Measurements from ENCODE around the gene KAT14. TPM values are rescaled to one million over a fixed set of nuclear protein-coding genes. Genes with fewer than 3 reads are reported as not detected.

KAT14 gene
- polyA plus RNA-seq, 1 donor (not counting 4 experiments of a cell fraction or from before 2014, with no cell fraction given) = 9.8 TPM

DNA sequence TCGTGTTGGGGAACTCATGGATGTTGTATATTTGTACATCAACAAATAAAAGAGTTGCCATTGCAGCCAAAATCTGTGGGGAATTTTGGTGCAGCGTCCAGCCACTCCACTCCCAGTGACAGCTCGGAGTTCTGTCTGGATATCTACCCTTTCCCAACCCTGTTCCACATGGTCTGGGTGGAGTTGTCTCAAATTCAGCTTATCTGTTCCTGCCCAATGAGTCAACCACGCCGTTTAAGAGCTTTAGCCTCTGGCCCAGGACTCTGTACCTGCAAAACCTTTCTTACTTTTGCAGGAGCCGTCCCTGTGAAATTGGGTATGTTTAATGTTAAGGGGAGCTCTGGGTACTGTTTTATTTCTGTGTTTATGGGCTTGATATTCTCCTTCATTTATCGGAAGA lies 46.0 kb upstream of the KAT14 start:
- Histone ChIP-seq H3K9me3 (ENCODE audit: control insufficient read depth, low read depth, low read length) (no peaks in the 10 kb centered on the region), H3K79me2 (ENCODE audit: control insufficient read depth, insufficient read depth, low read length) (no peaks in the 10 kb centered on the region), H3K36me3 (ENCODE audit: control insufficient read depth in 2 of 2, extremely low read depth in 1 of 2, insufficient read depth in 2 of 2, low read length in 2 of 2) (no peaks in the 10 kb centered on the region), H3K4me3 (ENCODE audit: control insufficient read depth in 2 of 3, extremely low read depth in 1 of 3, insufficient read depth in 2 of 3, low read depth in 1 of 3, low read length in 3 of 3) (no peak overlapping the region), H3K4me1 (ENCODE audit: control insufficient read depth, extremely low read depth, insufficient read depth, low read length) (no peaks in the 10 kb centered on the region), H3K4me2 (ENCODE audit: control insufficient read depth, extremely low read depth, insufficient read depth, low read depth, low read length) (no peak overlapping the region), H3K27ac (ENCODE audit: control insufficient read depth, insufficient read depth, low read length) (no peak overlapping the region), H3K9ac (ENCODE audit: control insufficient read depth, extremely low read depth, insufficient read depth, low read length) (no peak overlapping the region), H3K27me3 (ENCODE audit: control insufficient read depth, extremely low read depth, insufficient read depth, low read length) (no peaks in the 10 kb centered on the region), H3K9me1 (ENCODE audit: control insufficient read depth, extremely low read depth, insufficient read depth, low read length) (no peaks in the 10 kb centered on the region), H4K20me1 (ENCODE audit: control insufficient read depth, extremely low read depth, insufficient read depth, low read length) (no peaks in the 10 kb centered on the region), H2AFZ (ENCODE audit: control insufficient read depth, low read length) (no peak overlapping the region)
- dilution Hi-C loops (cut with MboI; ENCODE audit: extremely low pct_ligation_motif_present, low sequenced_read_pairs) = no loop called here
- FAIRE-seq = no peak
- DNase-seq (ENCODE audit: low read depth, low spot score) = no peak
- TF ChIP-seq, protein P1, sequence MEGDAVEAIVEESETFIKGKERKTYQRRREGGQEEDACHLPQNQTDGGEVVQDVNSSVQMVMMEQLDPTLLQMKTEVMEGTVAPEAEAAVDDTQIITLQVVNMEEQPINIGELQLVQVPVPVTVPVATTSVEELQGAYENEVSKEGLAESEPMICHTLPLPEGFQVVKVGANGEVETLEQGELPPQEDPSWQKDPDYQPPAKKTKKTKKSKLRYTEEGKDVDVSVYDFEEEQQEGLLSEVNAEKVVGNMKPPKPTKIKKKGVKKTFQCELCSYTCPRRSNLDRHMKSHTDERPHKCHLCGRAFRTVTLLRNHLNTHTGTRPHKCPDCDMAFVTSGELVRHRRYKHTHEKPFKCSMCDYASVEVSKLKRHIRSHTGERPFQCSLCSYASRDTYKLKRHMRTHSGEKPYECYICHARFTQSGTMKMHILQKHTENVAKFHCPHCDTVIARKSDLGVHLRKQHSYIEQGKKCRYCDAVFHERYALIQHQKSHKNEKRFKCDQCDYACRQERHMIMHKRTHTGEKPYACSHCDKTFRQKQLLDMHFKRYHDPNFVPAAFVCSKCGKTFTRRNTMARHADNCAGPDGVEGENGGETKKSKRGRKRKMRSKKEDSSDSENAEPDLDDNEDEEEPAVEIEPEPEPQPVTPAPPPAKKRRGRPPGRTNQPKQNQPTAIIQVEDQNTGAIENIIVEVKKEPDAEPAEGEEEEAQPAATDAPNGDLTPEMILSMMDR (optimal IDR thresholded peaks at IDR 0.05 in 1 of 3, IDR thresholded peaks at IDR 0.05 in 1 of 3, conservative IDR thresholded peaks at IDR 0.05 in 1 of 3; ENCODE audit: extremely low read depth in 1 of 3, insufficient read depth in 2 of 3, low read length in 3 of 3) = no peak
- no peak for TF ChIP-seq EZH2 (IDR thresholded peaks at IDR 0.05; ENCODE audit: low read length)

DNA sequence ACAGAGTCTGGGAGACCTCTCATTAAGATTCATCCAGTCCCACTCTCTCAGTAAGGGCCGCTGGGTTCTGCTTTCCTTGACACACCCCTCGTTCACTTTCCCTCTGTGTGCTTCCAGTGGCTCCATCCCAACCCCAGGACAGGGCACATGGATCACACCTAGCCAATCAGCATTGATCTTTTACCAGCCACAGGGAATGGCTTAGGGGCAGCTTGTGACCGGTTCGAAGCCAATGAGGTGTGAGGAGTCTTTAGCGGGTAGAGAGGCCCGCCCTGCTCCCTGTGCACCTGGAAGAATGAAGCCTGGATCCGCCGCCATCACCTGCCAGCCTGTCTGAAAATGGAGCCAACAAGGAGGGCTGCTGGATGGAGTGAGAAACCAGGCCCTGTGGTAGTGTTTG lies 44.8 kb upstream of the KAT14 start:
- no peak for TF ChIP-seq EZH2 (IDR thresholded peaks at IDR 0.05; ENCODE audit: low read length)
- TF ChIP-seq, protein P1 (optimal IDR thresholded peaks at IDR 0.05 in 1 of 3, IDR thresholded peaks at IDR 0.05 in 1 of 3, conservative IDR thresholded peaks at IDR 0.05 in 1 of 3; ENCODE audit: extremely low read depth in 1 of 3, insufficient read depth in 2 of 3, low read length in 3 of 3) = no peak
- no peaks in the 10 kb centered on the region for H4K20me1 ChIP-seq (ENCODE audit: control insufficient read depth, extremely low read depth, insufficient read depth, low read length)
- no peaks in the 10 kb centered on the region for H3K36me3 ChIP-seq (ENCODE audit: control insufficient read depth in 2 of 2, extremely low read depth in 1 of 2, insufficient read depth in 2 of 2, low read length in 2 of 2)
- H3K4me1 ChIP-seq (ENCODE audit: control insufficient read depth, extremely low read depth, insufficient read depth, low read length) = no peaks in the 10 kb centered on the region
- no peak for FAIRE-seq
- no peaks in the 10 kb centered on the region for H3K27me3 ChIP-seq (ENCODE audit: control insufficient read depth, extremely low read depth, insufficient read depth, low read length)
- DNase-seq (ENCODE audit: low read depth, low spot score) = no peak
- no peaks in the 10 kb centered on the region for H3K9me3 ChIP-seq (ENCODE audit: control insufficient read depth, low read depth, low read length)
- dilution Hi-C loops (cut with MboI; ENCODE audit: extremely low pct_ligation_motif_present, low sequenced_read_pairs) = no loop called here
- no peak overlapping the region for H3K4me3 ChIP-seq (ENCODE audit: control insufficient read depth in 2 of 3, extremely low read depth in 1 of 3, insufficient read depth in 2 of 3, low read depth in 1 of 3, low read length in 3 of 3)
- no peak overlapping the region for H2AFZ ChIP-seq (ENCODE audit: control insufficient read depth, low read length)
- no peak overlapping the region for H3K9ac ChIP-seq (ENCODE audit: control insufficient read depth, extremely low read depth, insufficient read depth, low read length)
- H3K79me2 ChIP-seq (ENCODE audit: control insufficient read depth, insufficient read depth, low read length) = no peaks in the 10 kb centered on the region
- no peak overlapping the region for H3K27ac ChIP-seq (ENCODE audit: control insufficient read depth, insufficient read depth, low read length)
- no peak overlapping the region for H3K4me2 ChIP-seq (ENCODE audit: control insufficient read depth, extremely low read depth, insufficient read depth, low read depth, low read length)
- H3K9me1 ChIP-seq (ENCODE audit: control insufficient read depth, extremely low read depth, insufficient read depth, low read length) = no peaks in the 10 kb centered on the region

All from keratinocyte (primary cell).